Measurements from ENCODE around the gene FAM114A2.

The FAM114A2 gene

GRCh38 chr5:153983885-153984284 lies 54.8 kb downstream of the FAM114A2 start:
- DNase-seq (ENCODE audit: low read depth) = no peak

GRCh38 chr5:153981905-153982605 lies 56.7 kb downstream of the FAM114A2 start:
- DNase-seq (ENCODE audit: low read depth) = no peak

- DNase-seq (ENCODE audit: low read depth) = no peak
Measured at GRCh38 chr5:153979028-153979783, 59.5 kb downstream of the FAM114A2 start.

- no peak for DNase-seq (ENCODE audit: low read depth)
Measured at GRCh38 chr5:153974813-153975163, 63.9 kb downstream of the FAM114A2 start.

DNA sequence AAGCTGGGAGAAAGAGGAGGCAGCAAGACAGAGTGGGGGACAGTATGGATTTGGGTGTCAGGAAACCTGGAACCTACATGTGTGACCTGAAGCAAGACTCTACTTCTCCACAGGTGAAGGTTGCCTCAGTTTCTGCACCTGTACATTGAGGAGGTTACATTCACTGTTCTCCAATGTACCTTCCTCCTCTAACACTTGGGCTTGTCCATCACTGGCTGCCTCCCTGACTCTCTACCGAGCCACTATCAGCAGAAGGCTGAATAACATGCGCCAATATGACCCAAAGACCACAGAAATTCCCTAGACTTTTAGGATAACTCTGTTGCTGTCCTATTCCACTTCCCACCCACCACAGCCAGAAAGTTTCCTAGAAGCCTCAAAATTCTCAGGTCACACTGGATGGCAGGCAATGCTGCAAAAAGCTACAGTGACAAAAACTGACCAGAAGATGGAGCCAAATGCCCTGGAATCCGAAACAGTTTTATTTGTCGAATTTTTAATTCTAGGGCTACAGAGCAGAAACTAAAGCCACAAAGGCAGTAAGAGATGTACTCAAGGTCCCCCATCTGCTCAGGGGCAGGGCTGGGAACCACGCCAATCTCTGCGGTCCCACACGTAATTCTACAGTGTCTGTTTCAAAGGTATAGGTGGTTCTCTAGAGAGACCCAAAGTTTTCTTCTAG lies 64.4 kb downstream of the FAM114A2 start:
- no peak for DNase-seq (ENCODE audit: low read depth)

GRCh38 chr5:153972240-153972639 lies 66.5 kb downstream of the FAM114A2 start:
- no peak for DNase-seq (ENCODE audit: low read depth)

DNA sequence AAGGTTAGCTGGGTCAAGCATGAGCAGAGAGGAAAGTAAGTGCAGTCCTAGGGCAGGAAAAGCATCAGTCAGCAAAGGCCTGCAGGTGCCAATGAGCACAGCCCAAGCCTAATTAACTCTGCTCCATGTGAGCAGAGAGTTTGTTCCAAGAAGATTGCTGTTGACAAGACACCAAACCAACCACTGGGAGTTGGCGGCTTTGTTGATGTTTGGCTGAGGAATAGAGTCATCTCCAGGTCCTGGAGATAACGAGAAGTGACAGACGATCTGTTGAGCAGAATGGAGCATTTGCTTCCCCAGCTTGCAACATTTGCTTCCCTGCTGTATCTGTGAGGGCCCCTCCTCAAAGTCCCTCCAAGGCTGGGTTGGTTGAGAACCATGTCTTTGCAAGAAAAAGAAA lies 68.2 kb downstream of the FAM114A2 start:
- DNase-seq (ENCODE audit: low read depth) = no peak

DNA sequence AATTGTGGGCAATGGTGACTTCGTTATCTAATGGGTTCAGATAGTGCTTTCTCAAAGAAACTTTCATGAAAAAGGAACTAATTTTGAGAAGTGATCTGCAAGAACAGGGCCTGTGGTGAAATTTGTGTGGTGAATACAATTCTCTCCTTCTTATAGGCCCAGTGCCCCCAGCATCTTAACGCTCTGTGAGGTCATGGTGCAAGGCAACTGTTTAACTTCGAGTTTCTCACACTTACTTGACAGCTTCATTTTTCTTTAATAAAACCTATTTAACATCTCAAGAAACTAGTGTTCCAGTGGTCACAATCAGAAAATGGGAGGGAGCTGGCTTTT lies 69.2 kb downstream of the FAM114A2 start:
- no peak for DNase-seq (ENCODE audit: low read depth)

DNA sequence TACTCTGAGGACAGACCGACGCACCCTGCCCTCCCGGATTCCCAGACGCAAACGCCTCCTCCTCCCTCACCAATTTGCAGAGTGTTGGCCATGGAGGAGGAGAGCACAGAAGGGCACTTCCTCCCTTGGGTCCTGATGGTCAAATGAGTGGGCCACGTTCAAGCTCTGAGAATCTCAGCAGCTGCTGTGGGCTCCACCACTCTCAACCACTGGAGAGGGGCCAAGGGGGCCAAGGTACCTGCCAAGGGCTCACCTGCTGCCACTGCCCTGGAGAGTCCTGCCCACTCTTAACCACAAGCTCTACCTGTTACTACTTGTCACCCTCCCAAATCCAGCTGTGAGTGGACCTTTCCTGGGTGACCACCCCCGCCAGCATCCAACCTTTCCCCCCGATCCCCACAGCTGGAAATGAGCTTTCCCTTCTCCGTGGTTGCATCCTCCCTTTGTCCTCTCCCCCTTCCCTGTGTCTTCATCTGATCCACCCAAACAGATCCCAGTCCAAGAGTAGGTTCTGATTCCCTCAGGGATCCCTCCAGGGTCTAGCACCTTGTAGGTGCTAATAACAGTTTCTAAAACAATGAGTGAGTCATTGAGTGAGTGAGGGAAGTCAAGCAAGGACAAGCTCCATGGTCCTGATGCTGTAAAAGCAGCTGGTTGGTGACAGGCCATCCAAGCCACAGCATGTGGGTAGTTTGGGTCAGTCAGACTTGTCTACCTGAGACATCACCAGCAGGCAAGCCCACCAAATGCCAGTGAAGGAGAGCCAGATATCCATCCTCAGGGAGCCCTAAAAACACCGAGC lies 69.7 kb downstream of the FAM114A2 start:
- no peak for DNase-seq (ENCODE audit: low read depth)

DNA sequence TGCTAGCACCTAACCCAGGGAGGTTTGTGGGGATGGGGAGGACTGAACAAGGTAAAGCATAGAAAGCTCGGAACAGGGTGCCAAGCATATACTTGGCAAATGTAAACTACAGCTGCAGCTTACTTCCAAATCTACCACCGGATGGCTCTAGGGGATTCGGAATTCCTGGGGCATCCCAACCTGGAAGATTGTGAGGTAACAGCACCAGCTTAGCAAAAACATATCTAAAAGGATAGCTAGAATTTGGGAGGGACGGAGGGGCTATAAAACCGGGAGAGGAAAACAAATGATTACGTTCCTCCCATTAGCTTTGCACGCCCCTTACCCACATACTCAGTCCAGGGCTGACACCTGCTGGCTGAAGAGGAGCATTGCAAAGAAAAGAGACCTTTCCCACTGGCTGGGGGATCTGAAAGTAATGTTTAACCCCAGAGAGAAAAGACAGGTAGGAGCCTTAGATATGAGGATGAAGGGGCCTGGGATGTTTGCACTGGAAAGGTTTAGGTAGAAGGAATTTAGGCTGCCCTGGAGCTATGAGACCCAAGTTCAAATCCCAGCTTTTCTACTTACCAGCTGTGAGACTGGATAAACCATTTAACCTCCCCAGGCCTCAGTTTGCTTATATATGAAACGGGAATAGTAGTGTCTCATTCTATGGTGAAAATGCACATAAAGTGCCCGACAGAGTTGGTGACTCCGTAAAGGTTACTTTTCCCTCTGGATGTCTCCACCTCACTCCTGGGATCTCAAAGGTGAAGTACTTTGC lies 73.6 kb downstream of the FAM114A2 start:
- no peak for DNase-seq (ENCODE audit: low read depth)

GRCh38 chr5:153964191-153964879 lies 74.4 kb downstream of the FAM114A2 start:
- no peak for DNase-seq (ENCODE audit: low read depth)

GRCh38 chr5:153960269-153961215 lies 78.2 kb downstream of the FAM114A2 start:
- no peak for DNase-seq (ENCODE audit: low read depth)

DNA sequence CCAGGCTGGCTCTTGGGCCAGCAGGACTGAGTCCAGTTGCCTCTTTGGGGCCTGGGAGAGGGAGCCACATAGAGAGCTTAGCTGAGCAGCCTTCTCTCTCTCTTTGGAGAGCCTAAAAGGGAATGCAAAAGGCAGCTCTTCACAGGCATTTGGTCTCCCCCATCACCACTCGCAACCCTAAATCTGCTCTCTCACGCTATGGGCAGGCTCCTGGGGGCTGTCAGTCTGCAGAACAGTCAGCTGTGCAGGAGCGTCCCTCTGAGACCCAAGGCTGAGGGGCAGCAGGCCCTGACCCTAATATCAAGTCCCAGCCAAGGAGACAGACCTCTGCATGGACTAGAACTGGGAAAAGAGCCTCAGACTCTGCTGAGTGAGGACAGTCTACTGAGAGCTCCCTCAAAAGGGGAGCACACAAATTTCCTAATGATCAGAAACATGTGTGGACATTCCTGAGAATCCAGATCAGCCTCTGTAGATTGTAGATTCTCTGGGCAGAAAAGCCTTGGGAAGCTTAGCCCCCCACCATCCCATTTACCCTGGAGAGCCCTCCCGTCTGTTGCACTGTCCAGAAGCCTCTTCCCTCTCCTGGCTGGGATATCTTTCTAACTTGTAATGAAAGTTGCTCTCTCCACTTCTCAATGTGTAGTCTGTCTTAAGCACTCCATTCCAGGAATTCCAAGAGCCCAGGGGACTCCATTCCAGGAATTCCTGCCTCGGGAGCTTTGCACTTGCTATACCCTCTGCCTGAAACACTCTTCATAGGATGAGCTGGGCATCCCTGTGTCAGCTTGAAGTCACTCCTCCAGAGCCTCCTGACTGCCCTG lies 79.4 kb downstream of the FAM114A2 start:
- no peak for DNase-seq (ENCODE audit: low read depth)

- DNase-seq (ENCODE audit: low read depth) = no peak
Measured at GRCh38 chr5:153957205-153957604, 81.5 kb downstream of the FAM114A2 start.

- no peak for DNase-seq (ENCODE audit: low read depth)
Measured at GRCh38 chr5:153953411-153953810, 85.3 kb downstream of the FAM114A2 start.

- DNase-seq (ENCODE audit: low read depth) = no peak
Measured at GRCh38 chr5:153952893-153953292, 85.8 kb downstream of the FAM114A2 start.

GRCh38 chr5:153952057-153952456 lies 86.7 kb downstream of the FAM114A2 start:
- DNase-seq (ENCODE audit: low read depth) = no peak

DNA sequence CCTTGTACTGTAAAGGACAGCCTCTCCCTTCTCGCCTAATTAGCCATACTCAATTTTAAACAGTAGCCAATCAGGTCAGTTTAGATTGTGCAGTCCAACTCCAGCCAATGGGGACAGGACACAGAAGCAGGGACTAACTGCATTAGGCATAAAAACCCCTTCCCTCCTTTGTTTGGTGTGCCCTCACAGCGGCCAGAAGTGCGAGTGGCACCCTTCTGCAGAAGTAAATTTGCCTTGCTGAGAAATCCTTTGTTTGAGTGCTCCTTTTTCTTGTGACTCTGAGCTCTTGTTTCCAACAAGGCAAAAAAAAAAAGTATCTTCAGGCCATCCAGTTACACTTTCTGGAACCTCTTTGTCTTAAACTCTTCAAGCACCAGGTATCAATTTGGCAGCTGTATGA lies 97.4 kb downstream of the FAM114A2 start:
- DNase-seq (ENCODE audit: low read depth) = no peak
